K562 treated with DMSO at 1 percent for 24 hours (cell line): ENCODE measurements around the gene NFE2L3. TPM values are rescaled to one million over a fixed set of nuclear protein-coding genes. Genes with fewer than 3 reads are reported as not detected.

ENCODE experiments used
- total RNA-seq: library from RNA; unstranded; fragments of 300-600 nt; gene quantifications from 2 replicates; pipeline ENCODE4 v1.2.3, GENCODE V29; 2022; ENCODE audit warnings: low read depth; ENCODE audit not compliant: insufficient read depth

Gene NFE2L3
- 15.3 and 18.3 TPM in 2 replicates for total RNA-seq

GRCh38 chr7:26151953-26152781 is at the start of gene NFE2L3:
Gene NFE2L3 (plus strand): TSS chr7:26152198. CDS start chr7:26152499, 301 bp downstream.

GRCh38 chr7:26200444-26201246 is 48.6 kb downstream of the NFE2L3 start, which contains the start of gene HNRNPA2B1:
Gene HNRNPA2B1 (minus strand): TSS chr7:26200746. CDS start chr7:26200577, 169 bp downstream.

GRCh38 chr7:26201247-26202018 is 49.4 kb downstream of the NFE2L3 start, which contains the start of gene CBX3:
Gene CBX3 (plus strand): TSS chr7:26201745. CDS start chr7:26202999, 1,254 bp downstream.

Other genes starting within 250 kb of the NFE2L3 start
- gene HNRNPA2B1, start 48.5 kb downstream of the NFE2L3 start, total RNA-seq: 479 and 578 TPM in 2 replicates
- gene CBX3, start 49.5 kb downstream of the NFE2L3 start, total RNA-seq: 126 and 131 TPM in 2 replicates
- gene SNX10, start 139.7 kb downstream of the NFE2L3 start, total RNA-seq: 11.9 and 16.7 TPM in 2 replicates